K562 treated with DMSO at 1 percent for 24 hours (cell line): ENCODE measurements around the gene PRKG2. TPM values are rescaled to one million over a fixed set of nuclear protein-coding genes. Genes with fewer than 3 reads are reported as not detected.

Experiments
- total RNA-seq: library from RNA; unstranded; fragments of 300-600 nt; gene quantifications from 2 replicates; pipeline ENCODE4 v1.2.3, GENCODE V29; 2022; ENCODE audit warnings: low read depth; ENCODE audit not compliant: insufficient read depth

The PRKG2 gene, protein sequence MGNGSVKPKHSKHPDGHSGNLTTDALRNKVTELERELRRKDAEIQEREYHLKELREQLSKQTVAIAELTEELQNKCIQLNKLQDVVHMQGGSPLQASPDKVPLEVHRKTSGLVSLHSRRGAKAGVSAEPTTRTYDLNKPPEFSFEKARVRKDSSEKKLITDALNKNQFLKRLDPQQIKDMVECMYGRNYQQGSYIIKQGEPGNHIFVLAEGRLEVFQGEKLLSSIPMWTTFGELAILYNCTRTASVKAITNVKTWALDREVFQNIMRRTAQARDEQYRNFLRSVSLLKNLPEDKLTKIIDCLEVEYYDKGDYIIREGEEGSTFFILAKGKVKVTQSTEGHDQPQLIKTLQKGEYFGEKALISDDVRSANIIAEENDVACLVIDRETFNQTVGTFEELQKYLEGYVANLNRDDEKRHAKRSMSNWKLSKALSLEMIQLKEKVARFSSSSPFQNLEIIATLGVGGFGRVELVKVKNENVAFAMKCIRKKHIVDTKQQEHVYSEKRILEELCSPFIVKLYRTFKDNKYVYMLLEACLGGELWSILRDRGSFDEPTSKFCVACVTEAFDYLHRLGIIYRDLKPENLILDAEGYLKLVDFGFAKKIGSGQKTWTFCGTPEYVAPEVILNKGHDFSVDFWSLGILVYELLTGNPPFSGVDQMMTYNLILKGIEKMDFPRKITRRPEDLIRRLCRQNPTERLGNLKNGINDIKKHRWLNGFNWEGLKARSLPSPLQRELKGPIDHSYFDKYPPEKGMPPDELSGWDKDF
- 0.50 and 0.58 TPM in 2 replicates for total RNA-seq

DNA sequence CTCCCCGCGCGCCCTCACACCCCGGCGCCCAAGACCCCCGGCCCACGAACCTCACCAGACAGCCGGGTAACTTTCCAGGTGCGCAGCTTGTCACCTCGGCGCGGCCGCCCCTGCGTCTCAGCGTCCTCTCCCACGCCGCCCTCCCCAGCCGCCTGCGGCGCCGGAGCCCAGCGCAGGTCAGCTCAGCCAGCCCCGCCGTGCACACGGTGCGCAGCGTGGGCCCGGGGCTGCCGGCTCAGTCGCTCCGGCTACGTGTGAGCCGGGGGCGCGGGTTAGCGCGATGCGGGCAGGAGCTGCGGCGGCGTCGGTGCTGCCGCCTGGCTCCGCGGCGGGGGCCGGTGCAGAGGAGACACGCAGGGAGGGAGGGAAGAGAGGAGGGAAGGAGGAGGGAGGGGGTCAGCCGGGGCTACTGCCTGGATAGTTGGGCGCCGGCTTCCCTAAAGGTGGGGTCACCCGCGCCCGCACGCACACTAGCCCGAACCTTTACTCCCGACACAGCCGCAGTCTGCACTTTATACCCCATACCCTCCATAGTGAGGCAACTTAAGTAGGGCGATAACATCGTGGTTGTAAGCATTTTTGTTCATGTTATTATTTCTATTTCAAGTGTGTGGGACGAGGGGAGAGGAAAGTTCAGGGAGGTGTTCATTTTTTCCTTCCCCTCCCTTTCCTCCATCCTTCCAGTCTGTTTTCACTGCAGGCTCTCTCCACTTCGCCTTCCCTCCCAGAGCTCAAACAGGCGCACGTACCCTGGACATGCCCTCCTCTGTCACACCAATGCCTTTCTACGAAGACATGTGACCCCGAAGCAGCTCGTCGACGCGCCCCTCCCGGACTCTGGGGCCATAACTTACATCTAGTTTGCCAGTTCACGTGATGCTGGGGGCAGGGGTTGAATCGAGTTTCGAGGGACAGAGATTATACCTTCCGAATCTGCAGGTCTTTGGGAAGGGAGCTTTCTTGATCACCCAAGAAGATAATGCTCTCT, at the start of gene PRKG2:
PRKG2 (minus strand) TSS at position 342 of the 988 bp plus-strand sequence. CDS start 10,175 bp downstream, outside the sequence.

Other genes starting within 250 kb of the PRKG2 start
- not detected in 2 replicates for gene BMP3, start 184.5 kb downstream of the PRKG2 start, total RNA-seq